ENCODE data around the gene SOSTDC1. TPM values are rescaled to one million over a fixed set of nuclear protein-coding genes. Genes with fewer than 3 reads are reported as not detected.
"Not testable (repeated sequence)": the region's sequence is repeated elsewhere in the genome, so short reads cannot be mapped to it uniquely, and the experiment has no call there.

Gene SOSTDC1
- polyA plus RNA-seq, 5 donors: 24.0 to 42.6 (median 33.0) TPM

- DNase-seq: peak; percentile 30 to 36
Observed at GRCh38 chr7:16463949-16464715, 1.4 kb downstream of the SOSTDC1 start.

GRCh38 chr7:16463520-16463919 is 2.0 kb downstream of the SOSTDC1 start:
- peak; percentile 40 to 42 for DNase-seq

- no peak for DNase-seq
Observed at GRCh38 chr7:16462431-16462889, 3.1 kb downstream of the SOSTDC1 start.

GRCh38 chr7:16460789-16461493 is 4.6 kb downstream of the SOSTDC1 start:
- no peak for DNase-seq

GRCh38 chr7:16456303-16456702 is 9.2 kb downstream of the SOSTDC1 start:
- DNase-seq: not testable (repeated sequence)

GRCh38 chr7:16455591-16455990 is 9.9 kb downstream of the SOSTDC1 start:
- DNase-seq: no peak

GRCh38 chr7:16450366-16450765 is 15.2 kb downstream of the SOSTDC1 start:
- no peak for DNase-seq

GRCh38 chr7:16447876-16448275 is 17.7 kb downstream of the SOSTDC1 start:
- DNase-seq: peak in 1 of 2 donors; percentile 19

- no peak for DNase-seq
Observed at GRCh38 chr7:16446508-16446907, 19.0 kb downstream of the SOSTDC1 start.

GRCh38 chr7:16443871-16444270 is 21.7 kb downstream of the SOSTDC1 start:
- not testable (repeated sequence) for DNase-seq

- no peak for DNase-seq
Observed at GRCh38 chr7:16438988-16439387, 26.6 kb downstream of the SOSTDC1 start.

- no peak for DNase-seq
Observed at GRCh38 chr7:16436306-16436705, 29.2 kb downstream of the SOSTDC1 start.

GRCh38 chr7:16433568-16434122 is 31.9 kb downstream of the SOSTDC1 start:
- DNase-seq: no peak

GRCh38 chr7:16432425-16432731 is 33.2 kb downstream of the SOSTDC1 start:
- no peak for DNase-seq

GRCh38 chr7:16431646-16432424 is 33.7 kb downstream of the SOSTDC1 start:
- DNase-seq: no peak

- no peak for DNase-seq
Observed at GRCh38 chr7:16430133-16430532, 35.4 kb downstream of the SOSTDC1 start.

- no peak for DNase-seq
Observed at GRCh38 chr7:16428672-16429071, 36.9 kb downstream of the SOSTDC1 start.

GRCh38 chr7:16428182-16428581 is 37.4 kb downstream of the SOSTDC1 start:
- DNase-seq: no peak

- DNase-seq: no peak
Observed at GRCh38 chr7:16423761-16424160, 41.8 kb downstream of the SOSTDC1 start.

GRCh38 chr7:16422917-16423316 is 42.6 kb downstream of the SOSTDC1 start:
- no peak for DNase-seq

GRCh38 chr7:16422103-16422435 is 43.5 kb downstream of the SOSTDC1 start:
- DNase-seq: no peak
